DND-41 (cell line): Measurements from ENCODE around the gene FRYL.

ENCODE experiments used
- ATAC-seq: fragments of 200-7000 bp; cut with Tn5 transposase; 3 replicates; pipeline ENCODE4 v1.9.1; 2021; ENCODE audit warnings: low read depth; ENCODE audit not compliant: insufficient read depth
- DNase-seq: peaks from one replicate; pipeline ENCODE4 v3.0.0-alpha.2; 2020
- H2AFZ ChIP-seq: 2 replicates; pipeline ENCODE4 v1.6.0; 2012; ENCODE audit warnings: low read depth, low read length
- H3K27ac ChIP-seq: 2 replicates; pipeline ENCODE4 v1.5.1; 2012; ENCODE audit warnings: low read length, inconsistent platforms
- H3K27me3 ChIP-seq: fragments of 200-600 bp; sonication (generic); 2 replicates; pipeline ENCODE4 v1.6.0; 2012; ENCODE audit warnings: low read length, mild to moderate bottlenecking, inconsistent platforms; ENCODE audit not compliant: insufficient read depth, poor library complexity
- H3K36me3 ChIP-seq: 2 replicates; pipeline ENCODE4 v1.5.1; 2012; ENCODE audit warnings: low read length, inconsistent platforms; ENCODE audit not compliant: insufficient read depth
- H3K4me1 ChIP-seq: 2 replicates; pipeline ENCODE4 v1.5.1; 2012; ENCODE audit warnings: mild to moderate bottlenecking, low read length; ENCODE audit not compliant: insufficient read depth
- H3K4me2 ChIP-seq: 2 replicates; pipeline ENCODE4 v1.6.0; 2012; ENCODE audit warnings: mild to moderate bottlenecking, moderate library complexity, low read length, inconsistent platforms; ENCODE audit not compliant: insufficient read depth
- H3K4me3 ChIP-seq, 2 experiments: fragments of 200-600 bp in 1 of 2; shearing (Covaris generic) in 1 of 2; 2 replicates each; pipeline ENCODE4 v1.5.1; 2012 to 2016; ENCODE audit warnings: inconsistent platforms in 2 of 2, low read length in 2 of 2, mild to moderate bottlenecking in 2 of 2, low read depth in 1 of 2, moderate library complexity in 1 of 2
- H3K79me2 ChIP-seq: 2 replicates; pipeline ENCODE4 v1.6.0; 2012; ENCODE audit warnings: low read length, inconsistent platforms; ENCODE audit not compliant: insufficient read depth
- H3K9ac ChIP-seq: 2 replicates; pipeline ENCODE4 v1.6.0; 2012; ENCODE audit warnings: low read depth, mild to moderate bottlenecking, inconsistent platforms, low read length, moderate library complexity
- H3K9me3 ChIP-seq: 2 replicates; pipeline ENCODE4 v1.5.1; 2012; ENCODE audit warnings: low read length, moderate library complexity, mild to moderate bottlenecking, inconsistent platforms; ENCODE audit not compliant: insufficient read depth, severe bottlenecking
- H4K20me1 ChIP-seq: 2 replicates; pipeline ENCODE4 v1.6.0; 2012; ENCODE audit warnings: low read length; ENCODE audit not compliant: insufficient read depth
- EZH2 ChIP-seq: IDR thresholded peaks from 3 replicates; pipeline ENCODE4 v1.6.1; 2012; ENCODE audit warnings: borderline replicate concordance, low read depth, mild to moderate bottlenecking, moderate library complexity, low read length, inconsistent platforms; ENCODE audit not compliant: severe bottlenecking
- TF ChIP-seq, protein P1 (sequence below): IDR thresholded peaks from 2 replicates; pipeline ENCODE4 v1.5.1; 2012; ENCODE audit warnings: borderline replicate concordance, low read length, moderate library complexity, mild to moderate bottlenecking; ENCODE audit not compliant: poor library complexity, severe bottlenecking; ENCODE audit errors: extremely low read depth

Gene FRYL

DNA sequence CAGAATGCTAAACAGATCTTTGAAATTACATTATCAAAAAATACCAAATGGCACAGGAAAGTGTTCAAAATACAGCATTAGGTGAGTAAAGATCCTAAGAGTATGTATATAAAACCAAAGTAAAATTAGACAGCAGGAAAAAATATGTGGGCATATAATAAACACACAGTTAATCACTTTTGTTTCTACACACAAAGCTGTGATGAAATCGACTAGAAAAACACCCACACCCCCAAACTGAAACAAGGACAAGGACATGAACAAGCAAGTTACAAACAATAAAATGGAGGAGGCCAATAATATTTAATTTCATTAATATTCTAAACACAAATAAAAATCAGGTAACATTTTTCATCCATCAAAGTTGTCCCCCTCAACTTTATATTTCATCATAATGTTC, 143.2 kb downstream of the FRYL start:
- peaks cover 7% of the 10 kb centered on the region; the same call in 1 of the 2 replicates for H3K36me3 ChIP-seq
- TF ChIP-seq EZH2 = no peak
- TF ChIP-seq, protein P1, sequence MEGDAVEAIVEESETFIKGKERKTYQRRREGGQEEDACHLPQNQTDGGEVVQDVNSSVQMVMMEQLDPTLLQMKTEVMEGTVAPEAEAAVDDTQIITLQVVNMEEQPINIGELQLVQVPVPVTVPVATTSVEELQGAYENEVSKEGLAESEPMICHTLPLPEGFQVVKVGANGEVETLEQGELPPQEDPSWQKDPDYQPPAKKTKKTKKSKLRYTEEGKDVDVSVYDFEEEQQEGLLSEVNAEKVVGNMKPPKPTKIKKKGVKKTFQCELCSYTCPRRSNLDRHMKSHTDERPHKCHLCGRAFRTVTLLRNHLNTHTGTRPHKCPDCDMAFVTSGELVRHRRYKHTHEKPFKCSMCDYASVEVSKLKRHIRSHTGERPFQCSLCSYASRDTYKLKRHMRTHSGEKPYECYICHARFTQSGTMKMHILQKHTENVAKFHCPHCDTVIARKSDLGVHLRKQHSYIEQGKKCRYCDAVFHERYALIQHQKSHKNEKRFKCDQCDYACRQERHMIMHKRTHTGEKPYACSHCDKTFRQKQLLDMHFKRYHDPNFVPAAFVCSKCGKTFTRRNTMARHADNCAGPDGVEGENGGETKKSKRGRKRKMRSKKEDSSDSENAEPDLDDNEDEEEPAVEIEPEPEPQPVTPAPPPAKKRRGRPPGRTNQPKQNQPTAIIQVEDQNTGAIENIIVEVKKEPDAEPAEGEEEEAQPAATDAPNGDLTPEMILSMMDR = no peak
- DNase-seq (no peak), ATAC-seq (no peak)
- H3K79me2 ChIP-seq = peaks cover 77% of the 10 kb centered on the region
- H2AFZ ChIP-seq = no peak overlapping the region
- no peaks in the 10 kb centered on the region for H3K27me3 ChIP-seq
- H3K4me2 ChIP-seq = no peak overlapping the region
- H3K4me1 ChIP-seq = no peaks in the 10 kb centered on the region
- H3K27ac ChIP-seq = no peak overlapping the region
- no peak overlapping the region for H3K4me3 ChIP-seq
- H3K9me3 ChIP-seq = no peaks in the 10 kb centered on the region
- no peak overlapping the region for H3K9ac ChIP-seq
- H4K20me1 ChIP-seq = peaks cover 20% of the 10 kb centered on the region; the same call in 1 of the 2 replicates

DNA sequence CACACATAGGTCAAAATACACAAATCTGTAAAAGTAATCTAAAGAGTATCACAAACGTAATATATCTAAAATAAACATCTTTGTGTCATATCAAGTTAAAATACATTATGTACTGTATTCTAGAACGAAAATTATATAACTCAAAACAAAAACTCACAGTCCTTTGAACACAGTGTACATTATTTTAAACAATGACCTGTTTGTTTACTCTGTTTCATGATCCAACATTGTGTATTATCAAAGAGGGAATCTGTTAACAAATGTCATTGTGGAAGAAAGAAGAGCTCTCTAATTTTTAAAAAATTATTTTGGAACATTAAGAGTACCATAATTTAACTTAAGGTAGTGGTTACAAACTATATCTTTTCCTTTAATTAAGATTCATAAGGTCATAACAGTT, 144.1 kb downstream of the FRYL start:
- Histone ChIP-seq H3K36me3 (peaks cover 7% of the 10 kb centered on the region; the same call in 1 of the 2 replicates), H3K9ac (no peak overlapping the region), H3K79me2 (peaks cover 69% of the 10 kb centered on the region), H3K4me2 (no peak overlapping the region), H2AFZ (no peak overlapping the region), H3K9me3 (no peaks in the 10 kb centered on the region), H3K27ac (no peak overlapping the region), H3K27me3 (no peaks in the 10 kb centered on the region), H4K20me1 (peaks cover 18% of the 10 kb centered on the region; the same call in 1 of the 2 replicates), H3K4me3 (no peak overlapping the region), H3K4me1 (no peaks in the 10 kb centered on the region)
- no peak for TF ChIP-seq EZH2
- TF ChIP-seq, protein P1 = no peak
- DNase-seq (no peak), ATAC-seq (no peak)

DNA sequence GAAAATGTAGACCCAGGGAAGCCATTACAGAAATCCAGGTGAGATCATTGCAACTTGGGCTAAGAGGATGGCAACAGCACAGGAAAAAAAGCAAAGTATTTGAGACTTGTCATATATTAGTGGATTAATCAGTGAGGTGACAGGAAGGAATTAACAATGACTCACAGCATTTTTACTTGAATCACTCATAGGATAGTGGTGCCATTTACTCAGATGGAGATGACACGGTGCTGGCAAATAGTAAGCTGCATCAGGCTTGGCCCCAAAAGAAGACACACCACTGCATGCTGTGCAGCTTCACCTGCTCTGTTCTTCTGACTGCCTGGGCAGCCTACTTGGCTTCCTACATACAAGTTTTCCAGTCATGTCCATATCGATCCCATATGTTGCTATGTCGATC, 144.8 kb downstream of the FRYL start:
- H3K9ac ChIP-seq = no peak overlapping the region
- H2AFZ ChIP-seq = no peak overlapping the region
- no peaks in the 10 kb centered on the region for H3K4me1 ChIP-seq
- no peak for DNase-seq
- H4K20me1 ChIP-seq = peaks cover 15% of the 10 kb centered on the region; the same call in 1 of the 2 replicates
- no peaks in the 10 kb centered on the region for H3K9me3 ChIP-seq
- H3K4me2 ChIP-seq = no peak overlapping the region
- H3K27me3 ChIP-seq = no peaks in the 10 kb centered on the region
- TF ChIP-seq, protein P1 = no peak
- no peak for TF ChIP-seq EZH2
- peaks cover 7% of the 10 kb centered on the region; the same call in 1 of the 2 replicates for H3K36me3 ChIP-seq
- H3K27ac ChIP-seq = no peak overlapping the region
- ATAC-seq = peak; percentile 49; the same call in 2 of the 3 replicates
- no peak overlapping the region for H3K4me3 ChIP-seq
- H3K79me2 ChIP-seq = peaks cover 69% of the 10 kb centered on the region
